Type B pancreatic cell (in vitro differentiated cells): Measurements from ENCODE around the gene CGB8. TPM values are rescaled to one million over a fixed set of nuclear protein-coding genes. Genes with fewer than 3 reads are reported as not detected.
A peak's percentile ranks its signal among the peaks of the same experiment; 100 is the strongest.

Experiments used
- DNase-seq: peaks from one replicate; pipeline ENCODE4 v3.0.0; 2021; ENCODE audit warnings: mixed read lengths; ENCODE audit not compliant: unreplicated experiment; ENCODE audit errors: extremely low spot score
- H3K27ac Mint-ChIP-seq: 2 replicates; pipeline ENCODE4 v1.8.0; 2021; ENCODE audit warnings: mild to moderate bottlenecking, mixed read lengths
- H3K27me3 Mint-ChIP-seq: 2 replicates; pipeline ENCODE4 v1.8.0; 2021; ENCODE audit warnings: mixed read lengths
- H3K36me3 Mint-ChIP-seq: 2 replicates; pipeline ENCODE4 v1.8.0; 2021; ENCODE audit warnings: mixed read lengths
- H3K4me1 Mint-ChIP-seq: one replicate; pipeline ENCODE4 v1.8.0; 2021; ENCODE audit warnings: mixed read lengths; ENCODE audit not compliant: unreplicated experiment
- H3K4me3 Mint-ChIP-seq: 2 replicates; pipeline ENCODE4 v1.8.0; 2021; ENCODE audit warnings: mild to moderate bottlenecking, mixed read lengths
- H3K9me3 Mint-ChIP-seq: 2 replicates; pipeline ENCODE4 v1.8.0; 2021; ENCODE audit warnings: mixed read lengths
- CTCF ChIP-seq: fragments of 200-600 bp; sonication (generic); conservative IDR thresholded peaks from 2 replicates; pipeline ENCODE4 v1.5.0; 2021; ENCODE audit warnings: antibody characterized with exemption, mild to moderate bottlenecking
- microRNA-seq: library from miRNA; unstranded; fragments of <30 nt; microRNA quantifications from one replicate; pipeline ENCODE4, GENCODE V29; 2020
- total RNA-seq: library from RNA; stranded (reverse); gene quantifications from 2 replicates; pipeline ENCODE4 v1.2.1, GENCODE V29; 2021; ENCODE audit warnings: low replicate concordance

Gene CGB8
- total RNA-seq, 1 donor from 2014 or later, result not detected

- Mint-ChIP-seq H3K36me3 (peaks cover 9% of the 10 kb centered on the region), H3K4me3 (no peak overlapping the region), H3K4me1 (peaks cover 7% of the 10 kb centered on the region), H3K9me3 (no peaks in the 10 kb centered on the region), H3K27me3 (no peaks in the 10 kb centered on the region), H3K27ac (no peak overlapping the region)
- no peak for TF ChIP-seq CTCF
- DNase-seq, result no peak
Measured at GRCh38 chr19:49004133-49004532, 44.8 kb downstream of the CGB8 start.

GRCh38 chr19:48999481-49000325 lies 49.2 kb downstream of the CGB8 start:
- peak overlapping the region; percentile 21 for H3K27ac Mint-ChIP-seq
- H3K9me3 Mint-ChIP-seq, result no peaks in the 10 kb centered on the region
- peaks cover 17% of the 10 kb centered on the region for H3K4me1 Mint-ChIP-seq
- peaks cover 6% of the 10 kb centered on the region for H3K36me3 Mint-ChIP-seq
- TF ChIP-seq CTCF, result peak; percentile 82
- H3K4me3 Mint-ChIP-seq, result peak overlapping the region; percentile 5
- DNase-seq, result no peak
- H3K27me3 Mint-ChIP-seq, result no peaks in the 10 kb centered on the region

GRCh38 chr19:48997972-48998371 lies 50.9 kb downstream of the CGB8 start:
- no peaks in the 10 kb centered on the region for H3K27me3 Mint-ChIP-seq
- no peak overlapping the region for H3K27ac Mint-ChIP-seq

More at GRCh38 chr19:48997972-48998371, 50.9 kb downstream of the CGB8 start:
- DNase-seq, result no peak
- Mint-ChIP-seq H3K4me1 (peaks cover 27% of the 10 kb centered on the region), H3K9me3 (no peaks in the 10 kb centered on the region), H3K4me3 (peak overlapping the region; percentile 27), H3K36me3 (peaks cover 14% of the 10 kb centered on the region)
- peak; percentile 71 for TF ChIP-seq CTCF

Small RNA genes lying within 50 kb of the gene (microRNA-seq; reads per million reads assigned to microRNA genes)
- gene MIR6798, result not detected

Other genes starting within 250 kb of the CGB8 start
- gene BCAT2, start 238.1 kb downstream of the CGB8 start, total RNA-seq, result 52.8 and 73.3 TPM in 2 replicates
- 9.4 and 12.9 TPM in 2 replicates for gene HSD17B14, start 212.6 kb downstream of the CGB8 start, total RNA-seq
- gene PLEKHA4, start 180.5 kb downstream of the CGB8 start, total RNA-seq, result 15.8 and 45.4 TPM in 2 replicates
- gene PPP1R15A, start 176.7 kb downstream of the CGB8 start, total RNA-seq, result 57.5 and 161 TPM in 2 replicates
- gene TULP2, start 150.4 kb downstream of the CGB8 start, total RNA-seq, result not detected in 2 replicates
- 202 and 205 TPM in 2 replicates for gene NUCB1, start 148.8 kb downstream of the CGB8 start, total RNA-seq
- 1.4 and 3.4 TPM in 2 replicates for gene DHDH, start 115.4 kb downstream of the CGB8 start, total RNA-seq
- gene BAX, start 94.2 kb downstream of the CGB8 start, total RNA-seq, result 161 and 201 TPM in 2 replicates
- gene FTL, start 83.8 kb downstream of the CGB8 start, total RNA-seq, result 1,657 and 2,039 TPM in 2 replicates
- 62.1 and 64.8 TPM in 2 replicates for gene GYS1, start 55.8 kb downstream of the CGB8 start, total RNA-seq
- 72.6 and 99.5 TPM in 2 replicates for gene RUVBL2, start 55.2 kb downstream of the CGB8 start, total RNA-seq
- not detected in 2 replicates for gene LHB, start 32.0 kb downstream of the CGB8 start, total RNA-seq
- 6.1 TPM in 1 of 2 replicates, not detected in the other for gene CGB3, start 24.8 kb downstream of the CGB8 start, total RNA-seq
- gene CGB2, start 17.2 kb downstream of the CGB8 start, total RNA-seq, result not detected in 2 replicates
- gene CGB1, start 12.2 kb downstream of the CGB8 start, total RNA-seq, result not detected in 2 replicates
- gene CGB5, start 5.3 kb downstream of the CGB8 start, total RNA-seq, result 6.7 TPM in 1 of 2 replicates, not detected in the other
- gene CGB7, start 8.6 kb upstream of the CGB8 start, total RNA-seq, result 1.9 and 3.6 TPM in 2 replicates
- gene NTF4, start 15.7 kb upstream of the CGB8 start, total RNA-seq, result 3.9 and 5.2 TPM in 2 replicates
- gene KCNA7, start 23.6 kb upstream of the CGB8 start, total RNA-seq, result not detected in 2 replicates
- 205 and 296 TPM in 2 replicates for gene SNRNP70, start 36.3 kb upstream of the CGB8 start, total RNA-seq
- gene LIN7B, start 65.3 kb upstream of the CGB8 start, total RNA-seq, result 10.6 TPM in 2 replicates
- 2.3 and 2.6 TPM in 2 replicates for gene C19orf73, start 70.0 kb upstream of the CGB8 start, total RNA-seq
- 15.2 and 17.8 TPM in 2 replicates for gene PPFIA3, start 70.4 kb upstream of the CGB8 start, total RNA-seq
- gene HRC, start 106.3 kb upstream of the CGB8 start, total RNA-seq, result 3.2 TPM in 1 of 2 replicates, not detected in the other
- 33.1 and 41.5 TPM in 2 replicates for gene TRPM4, start 108.7 kb upstream of the CGB8 start, total RNA-seq